BJ (cell line): ENCODE results near the gene ZNF280D. TPM values are rescaled to one million over a fixed set of nuclear protein-coding genes. Genes with fewer than 3 reads are reported as not detected.
A peak's percentile ranks its signal among the peaks of the same experiment; 100 is the strongest.
"Not testable (repeated sequence)": the region's sequence is repeated elsewhere in the genome, so short reads cannot be mapped to it uniquely, and the experiment has no call there.

ENCODE experiments used
- CTCF ChIA-PET: fragments of 350-600 bp; formaldehyde crosslinking; extraction: SDS; loops from one replicate; lab custom pipeline; 2021; ENCODE audit warnings: antibody characterized with exemption, inconsistent platforms; lab: Yijun Ruan, JAX
- POLR2A ChIA-PET: fragments of 300-600 bp; sonication (Branson Sonifier 250); formaldehyde crosslinking; extraction: SDS; loops from one replicate; lab custom pipeline; 2021; ENCODE audit warnings: antibody characterized with exemption; lab: Charles Lee
- DNase-seq: peaks from one replicate; pipeline ENCODE4 v3.0.0-alpha.2; 2011; ENCODE audit warnings: low read depth
- H3K27me3 ChIP-seq: 2 replicates; pipeline ENCODE4 v1.6.0; 2011; ENCODE audit warnings: low read length; ENCODE audit not compliant: control insufficient read depth, insufficient read depth
- H3K36me3 ChIP-seq: 2 replicates; pipeline ENCODE4 v1.5.1; 2011; ENCODE audit warnings: low read length; ENCODE audit not compliant: control insufficient read depth, insufficient read depth
- H3K4me3 ChIP-seq: 2 replicates; pipeline ENCODE4 v1.5.1; 2011; ENCODE audit warnings: low read depth, mild to moderate bottlenecking, control low read depth, low read length
- polyA minus RNA-seq: library from RNA; depleted of rRNA, polyadenylated mRNA; stranded (reverse); fragments of >200 nt; gene quantifications from 2 replicates; pipeline ENCODE4 v1.2.3, GENCODE V29; 2011; rRNA and poly(A)+ RNA removed
- polyA plus RNA-seq: library from polyadenylated mRNA; depleted of rRNA; stranded (reverse); fragments of >200 nt; gene quantifications from 2 replicates; pipeline ENCODE4 v1.2.3, GENCODE V29; 2011; rRNA removed
- TF ChIP-seq, protein P1 (sequence below): IDR thresholded peaks from 2 replicates; pipeline ENCODE4 v1.5.1; 2011; ENCODE audit warnings: low read depth, mild to moderate bottlenecking, control low read depth, inconsistent platforms, low read length, moderate library complexity; ENCODE audit not compliant: insufficient read depth

The ZNF280D gene, protein sequence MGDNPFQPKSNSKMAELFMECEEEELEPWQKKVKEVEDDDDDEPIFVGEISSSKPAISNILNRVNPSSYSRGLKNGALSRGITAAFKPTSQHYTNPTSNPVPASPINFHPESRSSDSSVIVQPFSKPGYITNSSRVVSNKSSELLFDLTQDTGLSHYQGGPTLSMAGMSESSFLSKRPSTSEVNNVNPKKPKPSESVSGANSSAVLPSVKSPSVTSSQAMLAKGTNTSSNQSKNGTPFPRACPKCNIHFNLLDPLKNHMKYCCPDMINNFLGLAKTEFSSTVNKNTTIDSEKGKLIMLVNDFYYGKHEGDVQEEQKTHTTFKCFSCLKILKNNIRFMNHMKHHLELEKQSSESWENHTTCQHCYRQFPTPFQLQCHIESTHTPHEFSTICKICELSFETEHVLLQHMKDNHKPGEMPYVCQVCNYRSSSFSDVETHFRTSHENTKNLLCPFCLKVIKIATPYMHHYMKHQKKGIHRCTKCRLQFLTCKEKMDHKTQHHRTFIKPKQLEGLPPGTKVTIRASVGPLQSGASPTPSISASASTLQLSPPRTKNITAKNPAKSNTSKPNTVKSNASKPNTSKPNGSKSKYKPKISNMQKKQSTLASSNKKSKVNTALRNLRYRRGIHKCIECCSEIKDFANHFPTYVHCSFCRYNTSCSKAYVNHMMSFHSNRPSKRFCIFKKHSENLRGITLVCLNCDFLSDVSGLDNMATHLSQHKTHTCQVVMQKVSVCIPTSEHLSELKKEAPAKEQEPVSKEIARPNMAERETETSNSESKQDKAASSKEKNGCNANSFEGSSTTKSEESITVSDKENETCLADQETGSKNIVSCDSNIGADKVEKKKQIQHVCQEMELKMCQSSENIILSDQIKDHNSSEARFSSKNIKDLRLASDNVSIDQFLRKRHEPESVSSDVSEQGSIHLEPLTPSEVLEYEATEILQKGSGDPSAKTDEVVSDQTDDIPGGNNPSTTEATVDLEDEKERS
- polyA plus RNA-seq = 4.0 and 8.6 TPM in 2 replicates
- 6.4 and 9.2 TPM in 2 replicates for polyA minus RNA-seq

DNA sequence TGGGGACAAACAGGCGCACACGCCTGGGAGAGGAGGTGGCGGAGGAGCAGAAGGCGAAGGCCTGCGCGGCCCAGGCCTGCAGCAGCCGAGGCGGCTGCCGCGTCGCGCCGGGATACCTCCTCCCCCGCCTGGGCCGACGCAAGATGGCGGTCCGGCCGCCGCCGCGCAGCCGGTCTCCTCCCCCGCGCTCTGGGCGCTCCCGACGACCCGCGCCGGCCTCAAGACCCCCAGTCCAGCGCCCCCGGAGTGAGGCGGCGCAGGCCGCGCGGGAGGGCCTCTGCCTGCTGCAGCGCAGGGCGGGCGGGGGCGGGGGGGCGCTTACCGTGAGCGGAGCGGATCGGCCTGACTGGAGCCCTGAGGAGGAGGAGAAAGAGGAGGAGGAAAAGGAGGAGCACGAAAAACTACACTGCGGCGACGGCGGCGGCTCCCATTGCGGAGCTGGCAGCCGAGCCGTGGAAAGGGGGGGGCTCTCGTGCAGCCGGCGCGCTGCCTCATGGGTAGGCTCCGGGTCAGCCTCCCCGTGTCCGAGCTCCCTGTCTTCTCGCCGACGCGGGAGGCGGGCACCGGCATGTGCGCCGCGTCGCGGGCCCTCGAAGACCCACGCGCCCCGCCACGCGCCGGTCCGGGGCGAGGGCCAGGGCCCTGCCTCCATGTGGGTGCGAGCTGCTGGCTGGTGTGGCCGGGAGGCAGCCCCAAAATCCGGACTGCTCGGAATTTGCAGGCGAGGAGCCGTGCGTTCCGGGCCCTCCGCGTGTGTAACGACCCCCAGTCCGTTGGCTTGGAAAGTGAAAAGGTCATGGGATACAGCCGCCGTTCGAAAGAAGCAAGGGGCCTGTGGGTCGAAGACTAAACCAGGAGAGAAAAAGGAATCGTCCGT lies at the start of gene ZNF280D:
Gene ZNF280D (minus strand): TSS at position 374 of the 877 bp plus-strand sequence. CDS start 26,400 bp downstream, outside the sequence.
- H3K36me3 ChIP-seq = no peaks in the 10 kb centered on the region
- ChIA-PET POLR2A (interaction anchor here (0.7 to 0.9 kb wide), 2 partner anchors 21 to 89 kb away, joined by 3 read pairs; no protein-coding TSS in a partner anchor), CTCF (interaction anchor here (0.6 to 0.9 kb wide), 3 partner anchors 26 to 143 kb away, joined by 3 read pairs; no protein-coding TSS in a partner anchor)
- no peaks in the 10 kb centered on the region for H3K27me3 ChIP-seq
- TF ChIP-seq, protein P1, sequence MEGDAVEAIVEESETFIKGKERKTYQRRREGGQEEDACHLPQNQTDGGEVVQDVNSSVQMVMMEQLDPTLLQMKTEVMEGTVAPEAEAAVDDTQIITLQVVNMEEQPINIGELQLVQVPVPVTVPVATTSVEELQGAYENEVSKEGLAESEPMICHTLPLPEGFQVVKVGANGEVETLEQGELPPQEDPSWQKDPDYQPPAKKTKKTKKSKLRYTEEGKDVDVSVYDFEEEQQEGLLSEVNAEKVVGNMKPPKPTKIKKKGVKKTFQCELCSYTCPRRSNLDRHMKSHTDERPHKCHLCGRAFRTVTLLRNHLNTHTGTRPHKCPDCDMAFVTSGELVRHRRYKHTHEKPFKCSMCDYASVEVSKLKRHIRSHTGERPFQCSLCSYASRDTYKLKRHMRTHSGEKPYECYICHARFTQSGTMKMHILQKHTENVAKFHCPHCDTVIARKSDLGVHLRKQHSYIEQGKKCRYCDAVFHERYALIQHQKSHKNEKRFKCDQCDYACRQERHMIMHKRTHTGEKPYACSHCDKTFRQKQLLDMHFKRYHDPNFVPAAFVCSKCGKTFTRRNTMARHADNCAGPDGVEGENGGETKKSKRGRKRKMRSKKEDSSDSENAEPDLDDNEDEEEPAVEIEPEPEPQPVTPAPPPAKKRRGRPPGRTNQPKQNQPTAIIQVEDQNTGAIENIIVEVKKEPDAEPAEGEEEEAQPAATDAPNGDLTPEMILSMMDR = no peak
- H3K4me3 ChIP-seq = peak within 1 kb of the TSS; percentile 58
- DNase-seq = peak; percentile 47

DNA sequence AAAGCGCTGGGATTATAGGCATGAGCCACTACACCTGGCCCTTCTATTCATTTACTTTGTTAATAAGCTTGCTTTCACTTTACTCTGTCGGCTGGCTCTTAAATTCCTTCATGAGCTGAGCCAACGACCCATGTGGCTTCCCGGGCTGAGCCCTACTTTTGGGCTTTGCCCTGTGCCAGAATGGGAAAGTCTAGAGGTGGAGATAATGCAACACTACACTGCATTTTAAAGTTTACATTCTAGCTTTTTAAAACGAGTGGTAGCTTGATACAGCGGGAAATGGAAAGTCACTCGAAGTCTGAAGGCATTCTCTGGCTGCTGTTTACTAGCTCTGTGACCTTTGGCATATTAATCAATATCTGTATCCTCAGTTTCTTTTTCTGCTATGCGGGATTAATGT lies 49.0 kb upstream of the ZNF280D start:
- CTCF ChIA-PET = interaction anchor here (1.0 kb wide), 1 partner anchor 22 kb away, joined by 3 read pairs; no protein-coding TSS in a partner anchor
- POLR2A ChIA-PET = no interaction called here
- H3K4me3 ChIP-seq = no peak overlapping the region
- DNase-seq = no peak
- TF ChIP-seq, protein P1 = no peak
- no peaks in the 10 kb centered on the region for H3K27me3 ChIP-seq
- H3K36me3 ChIP-seq = no peaks in the 10 kb centered on the region

DNA sequence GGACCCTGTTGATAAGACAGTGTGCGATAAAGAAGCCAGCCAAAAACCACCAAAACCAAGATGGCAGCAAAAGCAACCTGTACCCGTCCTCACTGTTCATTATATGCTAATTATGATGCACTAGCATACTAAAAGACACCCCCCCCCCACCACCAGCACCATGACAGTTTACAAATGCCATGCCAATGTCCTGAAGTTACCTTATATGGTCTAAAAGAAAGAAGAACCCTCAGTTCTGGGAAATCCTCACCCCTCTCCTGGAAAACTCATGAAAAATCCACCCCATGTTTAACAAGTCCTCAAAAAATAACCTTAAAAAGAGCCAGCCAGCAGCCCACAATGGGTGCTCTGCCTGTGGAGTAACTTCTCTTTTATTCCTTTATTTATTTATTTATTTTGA lies 48.4 kb upstream of the ZNF280D start:
- Histone ChIP-seq H3K27me3 (no peaks in the 10 kb centered on the region), H3K4me3 (no peak overlapping the region), H3K36me3 (no peaks in the 10 kb centered on the region)
- no peak for DNase-seq
- CTCF ChIA-PET = no interaction called here
- TF ChIP-seq, protein P1 = no peak
- POLR2A ChIA-PET = no interaction called here

DNA sequence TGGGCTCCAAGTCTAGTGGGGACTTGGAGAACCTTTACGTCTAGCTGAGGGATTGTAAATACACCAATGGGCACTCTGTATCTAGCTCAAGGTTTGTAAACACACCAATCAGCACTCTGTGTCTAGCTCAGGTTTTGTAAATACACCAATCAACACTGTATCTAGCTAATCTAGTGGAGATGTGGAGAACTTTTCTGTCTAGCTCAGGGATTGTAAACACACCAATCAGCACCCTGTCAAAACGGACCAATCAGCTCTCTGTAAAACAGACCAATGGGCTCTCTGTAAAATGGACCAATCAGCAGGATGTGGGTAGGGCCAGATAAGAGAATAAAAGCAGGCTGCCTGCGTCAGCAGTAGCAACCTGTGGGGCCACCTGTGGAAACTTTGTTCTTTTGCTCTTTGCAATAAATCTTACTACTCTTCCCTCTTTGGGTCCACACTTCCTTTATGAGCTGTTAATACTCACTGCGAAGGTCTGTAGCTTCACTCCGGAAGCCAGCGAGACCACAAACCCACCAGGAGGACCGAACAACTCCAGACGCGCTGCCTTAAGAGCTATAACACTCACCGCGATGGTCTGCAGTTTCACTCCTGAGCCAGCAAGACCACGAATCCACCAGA lies 46.9 kb upstream of the ZNF280D start:
- H3K27me3 ChIP-seq, DNase-seq, H3K4me3 ChIP-seq, POLR2A ChIA-PET, H3K36me3 ChIP-seq, CTCF ChIA-PET: not testable (repeated sequence)

DNA sequence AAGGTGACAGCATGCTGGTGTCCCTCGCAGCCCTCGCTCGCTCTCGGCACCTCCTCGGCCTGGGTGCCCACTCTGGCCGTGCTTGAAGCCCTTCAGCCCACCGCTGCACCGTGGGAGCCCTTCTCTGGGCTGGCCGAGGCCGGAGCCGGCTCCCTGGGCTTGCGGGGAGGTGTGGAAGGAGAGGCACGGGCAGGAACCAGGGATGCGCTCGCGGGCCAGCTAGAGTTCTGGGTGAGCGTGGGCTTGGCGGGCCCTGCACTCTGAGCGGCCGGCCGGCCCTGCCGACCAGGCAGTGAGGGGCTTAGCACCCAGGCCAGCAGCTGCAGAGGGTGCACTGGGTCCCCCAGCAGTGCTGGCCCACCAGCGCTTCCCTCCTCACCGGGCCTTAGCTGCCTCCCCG lies 46.1 kb upstream of the ZNF280D start:
- CTCF ChIA-PET, H3K4me3 ChIP-seq, DNase-seq, H3K36me3 ChIP-seq, H3K27me3 ChIP-seq, POLR2A ChIA-PET: not testable (repeated sequence)
